Prostate gland (tissue), 2 donors: ENCODE results near the gene DSCAM.

Source experiments
- POLR2A ChIP-seq: fragments of 450-650 bp; IDR thresholded peaks from one replicate; pipeline ENCODE4 v1.6.1; 2016; ENCODE audit warnings: antibody characterized with exemption, mild to moderate bottlenecking
- POLR2AphosphoS5 ChIP-seq: sonication (generic); formaldehyde crosslinking; IDR thresholded peaks from one replicate; pipeline ENCODE4 v1.6.1; 2017; ENCODE audit warnings: antibody characterized with exemption
- TF ChIP-seq, protein P1 (sequence below), 4 experiments: fragments of 200-600 bp in 2 of 4; fragments of 450-650 bp in 2 of 4; sonication (generic) in 2 of 4; IDR thresholded peaks; 1 replicate in 3 of 4; 2 replicates in 1 of 4; pipeline ENCODE4 v1.5.1; 2016 to 2019; ENCODE audit warnings: antibody characterized with exemption in 4 of 4, mild to moderate bottlenecking in 2 of 4, moderate library complexity in 2 of 4

DNA sequence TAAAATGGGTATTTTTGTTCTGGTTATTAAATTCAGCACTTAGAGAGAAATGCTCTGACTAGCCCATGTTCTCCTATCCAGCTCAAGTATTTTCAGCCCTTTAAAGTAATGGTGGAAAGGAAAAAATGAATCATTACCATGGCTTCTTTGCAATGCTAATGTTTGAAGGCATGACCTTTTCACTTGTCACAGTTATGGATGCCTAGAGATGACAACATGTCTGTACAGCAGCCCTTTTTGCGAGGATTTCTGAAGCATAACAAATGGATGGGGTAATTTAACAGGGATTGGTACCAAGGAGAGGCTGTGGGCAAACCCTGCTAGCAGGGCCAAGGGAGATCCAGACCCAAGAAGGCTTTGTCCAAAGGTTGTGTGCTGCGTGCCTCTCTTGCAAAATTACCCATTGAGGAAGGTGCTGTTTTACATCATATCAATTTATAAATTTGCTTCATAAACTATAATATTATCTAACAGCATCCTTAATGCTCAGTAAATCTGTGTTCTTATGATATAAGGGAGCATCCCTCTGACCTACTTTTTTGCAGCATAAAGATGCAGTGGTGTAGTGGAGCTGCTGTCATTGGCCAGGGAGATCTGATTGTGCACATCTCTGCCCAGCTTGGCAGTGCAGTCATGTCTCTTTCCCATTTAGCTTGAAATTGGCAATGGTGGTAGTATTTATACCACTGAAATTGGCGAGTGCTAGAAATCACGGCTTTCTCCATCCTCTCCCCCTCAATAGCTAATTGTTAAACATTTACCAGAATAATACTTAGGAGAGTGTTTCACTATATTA lies 652.6 kb downstream of the DSCAM start:
- TF ChIP-seq, protein P1, sequence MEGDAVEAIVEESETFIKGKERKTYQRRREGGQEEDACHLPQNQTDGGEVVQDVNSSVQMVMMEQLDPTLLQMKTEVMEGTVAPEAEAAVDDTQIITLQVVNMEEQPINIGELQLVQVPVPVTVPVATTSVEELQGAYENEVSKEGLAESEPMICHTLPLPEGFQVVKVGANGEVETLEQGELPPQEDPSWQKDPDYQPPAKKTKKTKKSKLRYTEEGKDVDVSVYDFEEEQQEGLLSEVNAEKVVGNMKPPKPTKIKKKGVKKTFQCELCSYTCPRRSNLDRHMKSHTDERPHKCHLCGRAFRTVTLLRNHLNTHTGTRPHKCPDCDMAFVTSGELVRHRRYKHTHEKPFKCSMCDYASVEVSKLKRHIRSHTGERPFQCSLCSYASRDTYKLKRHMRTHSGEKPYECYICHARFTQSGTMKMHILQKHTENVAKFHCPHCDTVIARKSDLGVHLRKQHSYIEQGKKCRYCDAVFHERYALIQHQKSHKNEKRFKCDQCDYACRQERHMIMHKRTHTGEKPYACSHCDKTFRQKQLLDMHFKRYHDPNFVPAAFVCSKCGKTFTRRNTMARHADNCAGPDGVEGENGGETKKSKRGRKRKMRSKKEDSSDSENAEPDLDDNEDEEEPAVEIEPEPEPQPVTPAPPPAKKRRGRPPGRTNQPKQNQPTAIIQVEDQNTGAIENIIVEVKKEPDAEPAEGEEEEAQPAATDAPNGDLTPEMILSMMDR (IDR thresholded peaks at IDR 0.05) = no peak
- TF ChIP-seq POLR2A (no peak), POLR2AphosphoS5 (no peak)
